ENCODE measurements around the gene CHIA.
"Not testable (repeated sequence)": the region's sequence is repeated elsewhere in the genome, so short reads cannot be mapped to it uniquely, and the experiment has no call there.

Gene CHIA

GRCh38 chr1:111286912-111287311 lies 3.7 kb upstream of the CHIA start:
- no peak for DNase-seq

GRCh38 chr1:111289371-111289770 lies 1.3 kb upstream of the CHIA start:
- DNase-seq, result no peak

- no peak for DNase-seq
These were observed 547 bp upstream of the CHIA start for GRCh38 chr1:111290104-111290503.

GRCh38 chr1:111294390-111294789 lies 3.7 kb downstream of the CHIA start:
- DNase-seq, result no peak

GRCh38 chr1:111302374-111302773 lies 11.7 kb downstream of the CHIA start:
- no peak for DNase-seq

GRCh38 chr1:111309690-111310089 lies 19.0 kb downstream of the CHIA start:
- no peak for DNase-seq

- DNase-seq, result no peak
These were observed 27.9 kb downstream of the CHIA start for GRCh38 chr1:111318523-111318922.

GRCh38 chr1:111320066-111320879 lies 29.6 kb downstream of the CHIA start:
- no peak for DNase-seq

GRCh38 chr1:111323231-111323630 lies 32.6 kb downstream of the CHIA start:
- no peak for DNase-seq

- DNase-seq, result no peak
These were observed 41.5 kb downstream of the CHIA start for GRCh38 chr1:111332190-111332589.

- DNase-seq, result peak; percentile 24
These were observed 43.5 kb downstream of the CHIA start for GRCh38 chr1:111334169-111334568.

- not testable (repeated sequence) for DNase-seq
These were observed 44.7 kb downstream of the CHIA start for GRCh38 chr1:111335214-111335877.

GRCh38 chr1:111338849-111339248 lies 48.2 kb downstream of the CHIA start:
- not testable (repeated sequence) for DNase-seq

- peak; percentile 58 for DNase-seq
These were observed 55.6 kb downstream of the CHIA start for GRCh38 chr1:111346089-111346885.

- DNase-seq, result no peak
These were observed 56.4 kb downstream of the CHIA start for GRCh38 chr1:111347026-111347425.

- DNase-seq, result no peak
These were observed 61.0 kb downstream of the CHIA start for GRCh38 chr1:111351700-111352099.

- DNase-seq, result no peak
These were observed 63.9 kb downstream of the CHIA start for GRCh38 chr1:111354584-111354983.

GRCh38 chr1:111358964-111359363 lies 68.3 kb downstream of the CHIA start:
- DNase-seq, result no peak

- no peak for DNase-seq
These were observed 68.7 kb downstream of the CHIA start for GRCh38 chr1:111359376-111359775.

GRCh38 chr1:111360257-111360656 lies 69.6 kb downstream of the CHIA start:
- DNase-seq, result not testable (repeated sequence)

- DNase-seq, result no peak
These were observed 71.1 kb downstream of the CHIA start for GRCh38 chr1:111361761-111362160.

GRCh38 chr1:111364690-111365089 lies 74.0 kb downstream of the CHIA start:
- no peak for DNase-seq

- no peak for DNase-seq
These were observed 75.6 kb downstream of the CHIA start for GRCh38 chr1:111366256-111366655.

GRCh38 chr1:111369177-111369576 lies 78.5 kb downstream of the CHIA start:
- DNase-seq, result no peak
